Thyroid gland (tissue), 4 donors: ENCODE measurements around the gene PARL. TPM values are rescaled to one million over a fixed set of nuclear protein-coding genes. Genes with fewer than 3 reads are reported as not detected.
A peak's percentile ranks its signal among the peaks of the same experiment; 100 is the strongest.

ENCODE experiments used
- DNase-seq, 2 donors: peaks; one replicate each; pipeline ENCODE4 v3.0.0-alpha.2; 2019
- H3K27ac ChIP-seq, 3 donors: fragments of 200-600 bp; sonication (generic); 1 replicate in 2 of 3; 2 replicates in 1 of 3; pipeline ENCODE4 v1.5.1; 2016 to 2019; ENCODE audit warnings: mild to moderate bottlenecking in 1 of 3, moderate library complexity in 1 of 3
- H3K27me3 ChIP-seq: fragments of 200-600 bp; sonication (generic); one replicate; pipeline ENCODE4 v1.5.1; 2019
- H3K36me3 ChIP-seq, 2 donors: fragments of 200-600 bp; sonication (generic); one replicate each; pipeline ENCODE4 v1.5.1; 2016 to 2019
- H3K4me1 ChIP-seq, 2 donors: fragments of 200-600 bp; sonication (generic); one replicate each; pipeline ENCODE4 v1.5.1; 2017 to 2019
- H3K4me3 ChIP-seq, 3 donors: fragments of 200-600 bp; sonication (generic); replicated peaks in 1 of 3; 1 replicate in 2 of 3; 2 replicates in 1 of 3; pipeline ENCODE4 v1.5.1; 2016; ENCODE audit warnings: mild to moderate bottlenecking in 1 of 3
- H3K9me3 ChIP-seq: fragments of 200-600 bp; sonication (generic); one replicate; pipeline ENCODE4 v1.5.1; 2017
- POLR2A ChIP-seq, 2 donors: fragments of 450-650 bp; IDR thresholded peaks; one replicate each; pipeline ENCODE4 v1.6.1; 2017; ENCODE audit warnings: antibody characterized with exemption in 2 of 2, mild to moderate bottlenecking in 2 of 2, moderate library complexity in 1 of 2
- WGBS, 2 donors: methylation state at CpG; one replicate each; pipeline ENCODE4 v1.1.5; 2017; 5-methylcytosine and 5-hydroxymethylcytosine counted together
- intact Hi-C: fragments of 100-400 bp; cut with DNase I; formaldehyde crosslinking; loops from one replicate; pipeline ENCODE4 v1.15.1; 2023
- total RNA-seq, 4 donors: library from RNA; depleted of rRNA; stranded (reverse); fragments of >200 nt; gene quantifications; one replicate each; pipeline ENCODE4 v1.2.3, GENCODE V29; 2016
- TF ChIP-seq, protein P1 (sequence below), 6 experiments: fragments of 200-600 bp in 3 of 6; fragments of 450-650 bp in 3 of 6; sonication (generic) in 3 of 6; IDR thresholded peaks; one replicate each; pipeline ENCODE4 v1.5.1; 2016 to 2019; ENCODE audit warnings: antibody characterized with exemption in 6 of 6, mild to moderate bottlenecking in 2 of 6, inconsistent platforms in 1 of 6, moderate library complexity in 1 of 6

Gene PARL
- total RNA-seq, 4 donors from 2014 or later = 33.8 to 52.0 (median 42.6) TPM

DNA sequence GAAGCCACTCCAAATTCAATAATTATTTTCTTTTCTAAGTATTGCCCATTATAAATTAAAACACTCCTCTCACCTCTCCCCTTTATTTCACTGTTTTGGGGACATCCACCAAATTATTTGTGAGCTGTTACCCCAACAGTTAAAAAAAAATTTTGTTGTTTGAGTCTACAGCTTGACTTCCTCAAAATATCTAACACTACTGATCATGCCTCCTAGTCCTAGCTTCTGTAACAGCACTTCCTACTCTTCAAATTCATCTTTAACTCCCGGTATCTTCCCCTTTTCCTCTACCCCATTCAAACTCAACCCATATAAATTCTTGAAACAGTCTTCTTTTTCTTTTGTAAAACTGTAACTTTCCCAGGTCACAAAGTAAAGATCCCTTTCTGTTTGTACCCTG lies 15.9 kb downstream of the PARL start:
- no peaks in the 10 kb centered on the region for H3K27me3 ChIP-seq
- H3K4me1 ChIP-seq = no peaks in the 10 kb centered on the region
- DNase-seq = no peak
- no peaks in the 10 kb centered on the region for H3K9me3 ChIP-seq
- H3K36me3 ChIP-seq = peaks cover 23 to 26% of the 10 kb centered on the region in 2 donors
- WGBS, 2 donors = 87 to 97% methylated on average over 1 of the region's 1 CpG
- TF ChIP-seq POLR2A (IDR thresholded peaks at IDR 0.05) = no peak
- H3K27ac ChIP-seq = no peak overlapping the region
- intact Hi-C loops = no loop called here
- H3K4me3 ChIP-seq = no peak overlapping the region

DNA sequence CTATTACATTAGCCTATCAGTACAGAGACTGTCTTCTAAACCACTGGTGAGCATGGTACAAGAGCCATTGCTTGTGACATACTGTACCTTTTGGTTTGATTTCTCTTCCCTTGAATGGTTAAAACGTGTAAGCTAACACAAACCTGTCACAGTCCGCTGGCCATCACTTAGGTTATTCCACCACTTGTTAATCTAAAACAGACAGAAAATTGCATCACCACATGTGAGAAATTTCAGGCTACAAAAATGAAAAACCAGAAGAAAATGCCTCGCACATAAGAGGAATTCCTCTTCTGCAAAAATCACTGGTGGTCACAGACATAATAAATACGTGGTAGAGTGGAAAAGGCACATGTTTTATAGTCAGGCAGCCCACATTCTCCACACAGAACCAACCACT lies 22.1 kb downstream of the PARL start:
- no peaks in the 10 kb centered on the region for H3K27me3 ChIP-seq
- H3K36me3 ChIP-seq = peaks cover 42 to 68% of the 10 kb centered on the region in 2 donors
- WGBS, 2 donors = 71 to 75% methylated on average over 4 of the region's 4 CpGs
- no peak overlapping the region for H3K4me3 ChIP-seq
- intact Hi-C loops = no loop called here
- H3K9me3 ChIP-seq = no peaks in the 10 kb centered on the region
- no peak overlapping the region for H3K27ac ChIP-seq
- TF ChIP-seq, protein P1, sequence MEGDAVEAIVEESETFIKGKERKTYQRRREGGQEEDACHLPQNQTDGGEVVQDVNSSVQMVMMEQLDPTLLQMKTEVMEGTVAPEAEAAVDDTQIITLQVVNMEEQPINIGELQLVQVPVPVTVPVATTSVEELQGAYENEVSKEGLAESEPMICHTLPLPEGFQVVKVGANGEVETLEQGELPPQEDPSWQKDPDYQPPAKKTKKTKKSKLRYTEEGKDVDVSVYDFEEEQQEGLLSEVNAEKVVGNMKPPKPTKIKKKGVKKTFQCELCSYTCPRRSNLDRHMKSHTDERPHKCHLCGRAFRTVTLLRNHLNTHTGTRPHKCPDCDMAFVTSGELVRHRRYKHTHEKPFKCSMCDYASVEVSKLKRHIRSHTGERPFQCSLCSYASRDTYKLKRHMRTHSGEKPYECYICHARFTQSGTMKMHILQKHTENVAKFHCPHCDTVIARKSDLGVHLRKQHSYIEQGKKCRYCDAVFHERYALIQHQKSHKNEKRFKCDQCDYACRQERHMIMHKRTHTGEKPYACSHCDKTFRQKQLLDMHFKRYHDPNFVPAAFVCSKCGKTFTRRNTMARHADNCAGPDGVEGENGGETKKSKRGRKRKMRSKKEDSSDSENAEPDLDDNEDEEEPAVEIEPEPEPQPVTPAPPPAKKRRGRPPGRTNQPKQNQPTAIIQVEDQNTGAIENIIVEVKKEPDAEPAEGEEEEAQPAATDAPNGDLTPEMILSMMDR (IDR thresholded peaks at IDR 0.05) = no peak
- no peak for TF ChIP-seq POLR2A (IDR thresholded peaks at IDR 0.05)
- DNase-seq = peak in 1 of 2 donors; percentile 17
- peaks cover 0 to 3% of the 10 kb centered on the region in 2 donors for H3K4me1 ChIP-seq

DNA sequence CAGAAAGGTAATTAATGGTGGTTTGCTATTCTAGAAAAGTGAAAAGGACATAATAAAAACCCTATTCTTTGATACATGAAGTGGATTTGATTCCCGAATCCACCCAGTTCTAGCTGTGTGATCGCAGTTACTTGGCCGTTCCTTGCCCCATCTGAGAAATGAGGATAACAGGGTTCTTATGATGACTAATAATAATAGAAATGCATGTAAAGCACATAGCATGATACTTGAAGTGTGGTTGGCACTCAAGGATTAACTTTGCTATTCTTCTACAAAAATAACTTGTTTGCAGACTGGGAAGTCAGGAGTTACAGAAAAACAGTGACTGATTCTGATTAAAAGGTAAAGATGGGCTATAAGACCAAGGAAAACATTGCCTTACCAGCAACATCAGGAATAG lies 26.8 kb downstream of the PARL start:
- no peak for DNase-seq
- no peak overlapping the region for H3K27ac ChIP-seq
- H3K4me1 ChIP-seq = peaks cover 0 to 1% of the 10 kb centered on the region in 2 donors
- WGBS, 2 donors = 93 to 95% methylated on average over 3 of the region's 3 CpGs
- TF ChIP-seq, protein P1 (IDR thresholded peaks at IDR 0.05) = no peak
- no peak for TF ChIP-seq POLR2A (IDR thresholded peaks at IDR 0.05)
- no peak overlapping the region for H3K4me3 ChIP-seq
- H3K9me3 ChIP-seq = no peaks in the 10 kb centered on the region
- peaks cover 19 to 49% of the 10 kb centered on the region in 2 donors for H3K36me3 ChIP-seq
- intact Hi-C loops = no loop called here
- no peaks in the 10 kb centered on the region for H3K27me3 ChIP-seq

DNA sequence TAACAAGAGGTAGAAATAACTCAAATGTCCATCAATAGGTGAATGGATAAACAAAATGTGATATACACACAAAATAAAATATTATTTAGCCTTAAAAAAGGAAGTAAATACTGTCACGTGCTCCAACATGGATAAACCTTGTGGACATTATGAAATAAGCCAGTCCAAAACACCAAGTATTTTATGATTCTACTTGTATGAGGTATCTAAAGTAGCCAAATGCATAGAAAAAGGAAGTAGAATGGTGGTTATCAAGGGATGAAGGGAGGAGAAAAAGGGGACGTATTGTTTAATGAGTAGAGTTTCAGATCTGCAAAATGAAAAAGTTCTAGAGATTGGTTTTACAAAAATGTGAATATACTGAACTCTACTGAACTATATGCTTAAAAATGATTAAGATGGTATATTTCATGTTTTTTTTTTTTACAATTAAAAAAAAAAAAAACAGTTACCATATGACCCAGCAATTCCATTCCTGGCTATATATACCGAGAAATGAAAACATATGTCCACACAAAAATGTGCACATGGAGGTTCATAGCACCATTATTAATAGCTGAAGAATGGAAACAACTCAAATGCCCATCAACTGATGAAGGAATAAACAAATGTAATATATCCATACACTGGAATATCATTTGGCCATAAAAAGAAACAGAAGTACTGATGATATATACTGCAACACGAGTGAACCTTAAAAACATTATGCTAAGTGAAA lies 30.2 kb downstream of the PARL start:
- H3K36me3 ChIP-seq = peaks cover 3 to 20% of the 10 kb centered on the region in 2 donors
- H3K4me1 ChIP-seq = no peaks in the 10 kb centered on the region
- H3K4me3 ChIP-seq = no peak overlapping the region
- no peaks in the 10 kb centered on the region for H3K27me3 ChIP-seq
- intact Hi-C loops = no loop called here
- DNase-seq = no peak
- H3K9me3 ChIP-seq = no peaks in the 10 kb centered on the region
- no peak for TF ChIP-seq POLR2A (IDR thresholded peaks at IDR 0.05)
- TF ChIP-seq, protein P1 (IDR thresholded peaks at IDR 0.05) = no peak
- H3K27ac ChIP-seq = no peak overlapping the region
- 79 to 91% methylated on average over 4 of the region's 4 CpGs for WGBS, 2 donors

DNA sequence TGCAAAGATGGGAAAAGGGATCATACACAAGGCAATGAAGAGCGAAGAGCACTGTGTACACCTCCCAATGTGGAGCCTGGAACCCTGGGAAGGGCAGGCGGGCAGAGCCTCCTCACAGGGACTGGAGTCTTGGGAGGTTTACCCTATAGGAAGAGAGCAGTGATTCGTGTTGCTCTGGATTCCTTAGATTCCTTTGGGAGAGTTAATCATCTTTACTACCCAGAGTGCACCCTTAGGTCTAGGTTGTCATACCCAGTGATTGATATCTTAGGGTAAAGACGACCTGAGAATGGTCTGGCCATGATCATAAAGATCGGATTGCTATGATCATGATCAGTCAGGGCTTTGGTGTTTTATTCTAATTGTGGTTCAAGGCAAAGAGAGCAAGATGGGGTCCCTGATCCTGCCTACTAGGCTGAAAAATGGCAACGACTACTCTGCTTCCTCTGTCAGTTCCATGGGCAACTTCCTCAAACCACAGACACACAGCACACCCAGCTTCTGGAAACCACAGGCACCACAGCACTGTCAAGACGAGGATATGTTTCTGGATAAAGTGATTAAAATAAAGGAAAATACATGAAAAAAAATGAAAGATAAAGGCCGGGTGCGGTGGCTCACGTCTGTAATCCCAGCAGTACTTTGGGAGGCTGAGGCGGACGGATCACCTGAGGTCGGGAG lies 38.9 kb downstream of the PARL start:
- no peaks in the 10 kb centered on the region for H3K27me3 ChIP-seq
- no peak overlapping the region for H3K27ac ChIP-seq
- no peaks in the 10 kb centered on the region for H3K4me1 ChIP-seq
- DNase-seq = no peak
- intact Hi-C loops = no loop called here
- H3K36me3 ChIP-seq = peaks cover 27 to 39% of the 10 kb centered on the region in 2 donors
- H3K9me3 ChIP-seq = no peaks in the 10 kb centered on the region
- WGBS, 2 donors = 88 to 92% methylated on average over 13 of the region's 13 CpGs
- no peak overlapping the region for H3K4me3 ChIP-seq
- TF ChIP-seq, protein P1 (IDR thresholded peaks at IDR 0.05) = no peak
- no peak for TF ChIP-seq POLR2A (IDR thresholded peaks at IDR 0.05)
